Fibroblast of skin of back (primary cell): Measurements from ENCODE around the gene NAB1.
A peak's percentile ranks its signal among the peaks of the same experiment; 100 is the strongest.
"Not testable (repeated sequence)": the region's sequence is repeated elsewhere in the genome, so short reads cannot be mapped to it uniquely, and the experiment has no call there.

Source experiments
- DNase-seq: peaks from one replicate; pipeline ENCODE4 v3.0.0-alpha.2; 2013

NAB1 gene

DNA sequence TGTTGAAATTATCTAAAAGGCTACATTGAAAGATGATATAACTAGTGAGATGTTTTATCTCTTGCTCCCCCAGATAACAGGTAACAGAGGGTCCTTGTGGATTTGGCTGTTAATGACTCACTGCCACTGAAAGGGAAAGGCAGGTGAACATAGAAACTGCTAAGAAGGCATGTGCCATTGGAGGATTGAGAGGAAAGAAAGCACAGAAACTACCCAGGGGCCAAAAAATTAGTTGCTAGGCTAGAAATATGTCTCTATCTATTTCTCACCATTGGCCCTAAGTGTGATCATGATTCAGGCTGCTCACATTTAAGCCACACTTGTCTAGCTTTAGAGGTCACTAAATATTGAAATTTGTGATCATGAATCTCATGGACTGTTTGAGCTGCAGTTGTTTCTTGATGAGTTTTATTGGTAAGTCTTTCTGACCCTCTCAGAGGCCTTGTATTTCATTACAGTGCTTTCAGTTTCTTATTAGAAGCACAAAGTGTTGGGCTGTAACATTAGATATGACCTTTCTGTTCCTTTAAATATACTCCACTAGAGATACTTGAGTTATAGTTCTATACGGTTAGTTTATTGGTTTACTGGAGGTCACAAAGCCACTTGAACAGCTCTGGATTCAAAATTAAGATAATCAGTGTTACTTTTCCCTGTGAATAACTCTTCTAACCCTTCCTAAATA is 26.2 kb downstream of the NAB1 start:
- DNase-seq: no peak

DNA sequence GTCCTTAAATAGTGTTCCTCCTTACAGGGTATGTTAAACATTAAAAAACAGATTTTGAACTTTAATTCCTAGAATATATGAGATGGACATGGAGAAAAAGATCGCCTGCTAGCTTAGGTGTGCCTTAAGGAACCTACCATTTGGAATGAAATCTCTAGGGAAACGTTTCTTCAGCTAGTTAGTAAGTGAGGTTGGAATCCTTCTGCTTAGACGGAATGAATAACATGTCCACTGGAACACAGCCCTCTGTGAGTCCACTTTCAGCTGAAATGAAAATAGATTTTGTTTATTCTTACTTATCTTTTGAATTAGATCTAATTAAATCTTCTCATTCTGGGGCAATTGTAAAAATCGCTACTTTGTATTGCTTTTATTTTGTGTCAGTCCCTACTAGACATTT is 28.4 kb downstream of the NAB1 start:
- DNase-seq: no peak

DNA sequence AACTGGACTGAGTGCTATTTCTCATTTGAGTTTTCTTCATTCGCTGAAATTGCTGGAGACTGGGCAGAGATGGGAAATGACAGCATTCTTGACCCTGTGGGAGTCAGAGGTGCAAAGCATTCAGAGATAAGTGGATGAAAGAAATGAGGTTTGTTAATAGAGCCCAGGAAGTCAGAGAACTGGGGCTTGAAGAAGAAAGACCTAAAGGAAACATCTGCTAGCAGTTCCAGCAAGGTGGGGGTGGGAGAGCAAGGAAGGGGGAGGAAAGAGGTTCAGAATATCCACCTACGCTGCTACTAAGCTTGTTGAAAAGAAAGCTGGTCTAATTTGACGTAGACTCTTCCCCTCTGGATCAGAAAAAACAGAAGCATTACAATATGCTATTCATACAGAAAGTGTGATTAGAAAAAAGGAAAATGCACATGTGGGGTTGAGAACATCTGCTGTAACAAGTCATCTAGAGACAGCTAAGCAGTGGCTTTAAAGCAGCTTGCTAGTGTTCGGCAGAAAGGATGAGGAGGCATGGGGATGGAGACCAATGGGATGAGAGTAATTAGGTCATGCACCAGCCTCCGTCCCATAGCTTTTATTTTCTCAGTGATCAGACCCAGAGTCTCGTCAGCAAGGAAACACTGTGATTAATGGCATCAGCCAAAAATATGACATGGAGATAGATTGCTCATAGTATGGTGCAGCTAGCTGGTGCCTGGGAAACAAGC is 29.7 kb downstream of the NAB1 start:
- DNase-seq: no peak

DNA sequence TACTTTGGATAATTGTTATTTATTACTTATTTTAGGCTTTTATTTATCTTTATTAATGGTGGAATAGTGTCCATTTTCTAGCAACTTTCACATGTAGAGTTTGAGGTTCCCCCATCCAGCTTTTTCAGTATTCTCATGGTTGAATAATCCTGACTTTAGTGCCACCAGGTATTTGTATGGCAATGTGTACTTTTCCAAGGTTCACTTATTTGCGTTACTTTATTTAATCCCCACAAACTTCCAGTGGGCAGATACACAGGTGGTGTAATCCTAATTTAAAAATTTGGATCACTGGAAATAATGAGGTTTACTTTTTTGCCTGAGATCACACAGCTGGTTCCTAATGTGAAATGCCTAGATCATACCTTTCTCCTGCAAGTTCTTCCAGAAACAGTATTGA is 30.5 kb downstream of the NAB1 start:
- no peak for DNase-seq

DNA sequence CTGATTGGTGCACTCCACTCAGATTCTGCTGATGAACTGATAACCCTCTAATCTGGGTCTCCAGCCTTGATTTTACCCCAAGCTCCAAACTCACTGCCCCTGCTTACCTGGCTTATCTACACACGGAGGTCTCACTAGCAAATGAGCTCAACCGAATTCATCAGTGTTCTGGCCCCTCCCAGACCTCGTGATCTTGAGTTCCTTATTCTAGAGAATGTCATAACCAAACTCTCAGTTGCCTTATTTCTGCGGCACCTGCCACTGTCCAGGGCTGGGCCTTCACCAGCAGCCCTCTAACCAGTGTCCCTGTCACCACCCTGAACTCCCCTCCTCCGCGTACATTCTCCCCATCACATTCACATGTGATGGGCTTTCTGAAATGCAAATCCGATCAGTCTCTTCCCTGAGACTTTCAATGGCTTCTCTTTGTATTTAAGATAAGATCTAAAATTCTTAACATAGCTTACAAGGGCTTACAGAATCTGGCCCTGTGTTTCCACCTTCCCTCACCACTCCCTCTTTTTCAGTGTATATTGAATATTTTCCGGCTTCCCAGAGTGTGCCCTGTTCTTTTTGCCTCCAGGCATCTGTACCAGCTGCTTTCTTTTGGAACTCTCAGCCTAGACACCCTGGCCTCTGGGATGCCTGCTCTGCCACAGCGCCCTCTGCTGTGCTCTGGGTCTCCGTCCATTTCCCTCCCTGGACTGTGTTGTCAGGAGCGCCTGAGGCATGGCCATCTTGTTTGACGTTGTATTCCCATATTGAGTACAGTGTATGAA is 31.1 kb downstream of the NAB1 start:
- DNase-seq: peak; percentile 33

DNA sequence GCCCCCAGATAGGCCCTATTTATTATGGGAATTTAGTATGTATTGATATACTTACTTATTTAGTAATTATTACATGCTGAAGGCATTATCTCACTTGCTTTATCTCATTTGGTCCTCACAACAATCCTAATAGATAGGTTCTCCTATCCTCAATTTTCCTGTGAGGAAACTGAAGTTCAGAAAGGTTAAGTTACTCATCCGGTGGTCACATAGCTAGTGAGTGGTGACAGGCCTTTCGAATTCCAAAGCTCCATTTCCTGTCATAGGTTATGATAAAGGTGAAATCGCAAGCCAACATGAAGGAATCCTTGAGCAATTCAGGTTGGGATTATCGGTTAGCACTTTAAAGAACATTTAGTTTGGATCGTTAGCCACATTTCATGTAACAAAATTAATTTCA is 33.3 kb downstream of the NAB1 start:
- peak; percentile 16 for DNase-seq

DNA sequence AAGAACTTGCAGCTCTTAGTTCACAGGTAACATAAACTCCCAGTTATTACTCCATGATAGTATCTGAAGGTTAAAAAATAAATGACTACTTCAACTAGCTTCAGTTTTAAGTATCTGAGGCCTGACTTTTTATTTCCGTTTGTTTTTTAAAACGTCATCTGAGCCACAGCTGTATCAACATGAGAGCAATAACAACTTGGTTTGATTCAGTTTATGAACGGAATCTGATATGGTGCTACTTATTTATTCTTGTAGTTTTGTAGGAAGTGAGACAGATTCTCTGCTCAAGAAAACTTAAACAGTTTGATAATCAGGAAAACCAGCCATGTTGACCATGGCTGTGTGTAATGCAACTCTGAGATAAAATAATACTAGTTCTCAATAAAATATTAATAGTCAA is 34.9 kb downstream of the NAB1 start:
- peak; percentile 22 for DNase-seq

DNA sequence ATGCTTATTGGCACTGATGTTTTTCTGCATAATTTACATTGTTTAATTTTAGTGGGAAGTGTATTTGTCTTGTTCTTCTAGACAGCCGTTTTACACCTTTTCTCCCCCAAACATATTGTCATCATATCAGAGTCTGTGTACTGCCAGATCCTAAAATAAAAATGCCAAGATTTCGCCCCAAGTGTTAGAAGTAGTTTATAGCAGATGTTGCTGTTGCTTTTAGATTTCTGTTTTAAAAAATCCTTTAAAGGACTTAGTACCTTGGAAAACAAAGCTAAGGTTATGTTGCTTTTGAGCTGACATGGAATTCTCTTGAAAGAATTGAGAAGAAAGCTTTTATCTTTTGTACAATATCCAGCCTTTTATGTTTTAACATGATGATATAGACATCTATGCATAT is 36.0 kb downstream of the NAB1 start:
- DNase-seq: no peak

DNA sequence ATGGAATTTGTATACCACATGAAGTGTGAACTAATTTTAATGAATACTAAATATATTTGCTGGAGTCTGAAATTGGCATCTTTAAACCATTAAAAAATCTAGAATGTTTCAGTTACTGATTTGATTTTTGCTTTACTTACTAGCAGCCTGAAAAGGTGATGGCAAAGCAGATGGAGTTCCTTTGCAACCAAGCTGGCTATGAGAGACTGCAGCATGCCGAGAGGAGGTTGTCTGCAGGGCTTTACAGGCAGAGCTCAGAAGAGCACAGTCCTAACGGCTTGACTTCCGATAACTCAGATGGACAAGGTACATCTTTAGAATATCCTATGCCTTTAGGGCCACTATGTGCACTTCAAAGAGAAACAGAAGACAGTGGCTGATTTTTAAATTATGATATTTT is 36.5 kb downstream of the NAB1 start:
- no peak for DNase-seq

DNA sequence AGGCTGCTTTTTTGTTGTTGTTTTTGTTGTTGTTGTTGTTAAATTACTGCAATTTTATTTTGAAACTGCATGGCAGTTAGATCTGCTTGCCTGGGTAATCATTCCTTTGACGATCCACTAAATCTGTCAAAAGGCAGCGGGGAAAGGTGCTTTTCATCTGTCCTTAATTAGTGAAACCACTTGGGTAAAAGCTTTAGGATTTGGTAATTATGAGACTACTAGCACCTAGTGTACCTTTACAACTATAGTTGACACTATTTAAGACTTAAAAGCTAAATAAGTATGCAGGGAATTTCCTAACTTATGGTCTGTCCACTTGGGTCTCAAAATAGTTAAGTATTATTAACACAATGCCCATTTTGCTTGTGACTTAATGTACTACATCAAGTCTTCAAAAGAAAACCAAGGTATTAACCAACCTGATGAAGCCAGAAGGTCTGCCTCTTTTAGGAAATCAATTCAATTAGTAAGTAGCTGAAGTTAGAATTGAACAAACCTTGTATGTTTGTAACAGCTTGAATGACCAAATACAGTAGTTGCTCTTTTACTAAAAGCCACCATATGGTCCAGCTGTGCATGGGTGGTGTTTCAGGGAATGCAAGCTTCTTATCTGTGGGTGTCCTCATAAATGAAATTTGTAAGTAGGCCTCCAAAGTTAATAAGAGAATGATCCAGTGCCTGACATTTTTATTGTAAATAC is 44.8 kb downstream of the NAB1 start:
- DNase-seq: no peak

DNA sequence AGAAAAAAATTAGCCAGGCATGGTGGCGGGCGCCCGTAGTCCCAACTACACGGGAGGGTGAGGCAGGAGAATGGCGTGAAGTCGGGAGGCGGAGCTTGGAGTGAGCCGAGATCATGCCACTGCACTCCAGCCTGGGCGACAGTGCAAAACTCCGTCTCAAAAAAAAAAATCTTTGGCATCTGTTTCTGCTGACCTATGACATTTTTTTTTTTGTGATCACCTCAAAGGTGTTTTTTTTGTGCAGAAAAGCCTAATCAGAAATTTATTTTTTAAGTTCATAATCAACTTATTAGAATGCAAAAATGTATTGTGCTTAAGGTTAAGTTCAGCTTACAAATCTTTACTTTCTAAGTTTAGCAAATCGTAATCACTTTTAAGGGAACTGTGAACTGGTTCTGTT is 45.6 kb downstream of the NAB1 start:
- DNase-seq: no peak

DNA sequence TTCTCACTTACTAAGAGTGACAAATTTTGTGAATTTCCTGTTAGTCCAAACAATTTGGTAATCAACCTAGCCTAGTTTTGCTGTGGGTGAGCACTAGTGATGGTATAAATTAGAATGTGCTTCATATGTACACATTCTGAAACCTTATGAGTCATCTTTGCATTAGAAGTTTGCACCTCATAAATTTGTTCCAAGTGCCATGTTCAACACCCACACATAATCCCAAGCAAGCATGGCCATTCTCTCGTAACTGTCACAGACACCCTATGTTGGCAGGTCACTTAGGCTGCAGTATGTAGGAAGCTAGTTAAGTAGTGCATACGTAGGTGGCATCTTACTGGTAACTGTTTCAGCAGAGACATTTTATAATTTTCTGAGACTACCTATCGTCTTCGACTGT is 46.9 kb downstream of the NAB1 start:
- no peak for DNase-seq

DNA sequence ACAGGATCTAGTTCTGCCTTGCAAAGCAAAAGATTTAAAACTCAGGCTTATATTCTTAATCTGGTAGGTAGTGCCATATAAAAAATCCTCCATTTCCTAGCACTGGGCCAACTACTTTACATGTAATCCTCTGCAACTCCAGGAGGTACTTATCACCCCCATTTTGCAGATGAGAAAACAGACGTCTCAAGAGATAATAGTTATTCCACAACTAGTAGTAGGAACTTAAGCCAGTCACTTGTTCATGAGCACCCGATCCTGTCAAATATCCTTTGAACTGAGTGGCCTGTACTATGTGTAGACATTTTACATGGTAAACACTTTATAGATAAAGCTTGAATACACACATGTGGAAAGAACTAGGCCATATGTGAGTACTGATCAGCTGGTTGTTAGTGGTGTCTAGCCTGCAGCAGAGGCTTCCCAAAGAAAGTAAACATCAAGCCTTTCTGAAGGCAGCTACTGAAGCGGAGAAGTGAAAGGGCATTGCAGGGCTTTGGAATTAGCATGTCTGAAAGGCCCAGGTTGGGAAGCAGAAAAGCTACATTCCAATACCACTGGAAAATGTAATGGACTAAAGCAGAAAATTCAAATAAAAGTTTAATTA is 48.0 kb downstream of the NAB1 start:
- DNase-seq: no peak

DNA sequence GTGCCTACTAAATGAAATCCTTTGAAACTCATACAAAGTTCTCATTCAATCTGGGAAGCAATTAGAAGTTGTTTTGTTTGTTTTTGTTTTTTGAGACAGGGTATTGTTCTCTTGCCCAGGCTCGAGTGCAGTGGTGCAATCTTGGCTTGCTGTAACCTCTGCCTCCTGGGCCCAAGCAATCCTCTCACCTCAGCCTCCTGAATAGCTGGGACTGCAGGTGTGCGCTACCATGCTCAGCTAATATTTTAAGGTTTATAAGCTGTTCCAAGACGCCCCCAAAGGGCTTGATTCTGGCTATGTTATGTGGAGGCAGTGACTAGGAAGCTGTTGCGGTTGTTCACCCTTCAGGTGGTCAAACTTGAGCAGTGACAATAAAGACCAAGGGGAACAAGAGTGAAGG is 48.5 kb downstream of the NAB1 start:
- no peak for DNase-seq

DNA sequence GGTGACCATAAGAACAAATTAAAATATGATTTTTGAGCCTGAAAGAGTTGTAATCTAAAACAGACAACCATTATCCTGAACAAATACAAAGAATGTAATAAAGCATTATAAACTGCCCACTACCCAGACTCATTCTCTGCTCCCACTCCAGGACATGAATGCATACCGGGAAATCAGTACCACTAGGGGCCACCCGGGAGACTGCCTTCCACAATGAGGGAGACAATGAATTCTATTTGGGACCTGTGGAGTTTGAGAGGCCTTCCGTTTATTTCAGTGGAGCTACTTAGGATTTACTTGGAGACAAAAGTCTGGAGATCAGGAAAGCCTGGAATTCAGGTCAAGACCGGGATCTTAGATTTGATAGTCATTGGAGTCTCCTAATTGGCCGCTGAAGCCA is 50.0 kb downstream of the NAB1 start:
- DNase-seq: peak; percentile 11

DNA sequence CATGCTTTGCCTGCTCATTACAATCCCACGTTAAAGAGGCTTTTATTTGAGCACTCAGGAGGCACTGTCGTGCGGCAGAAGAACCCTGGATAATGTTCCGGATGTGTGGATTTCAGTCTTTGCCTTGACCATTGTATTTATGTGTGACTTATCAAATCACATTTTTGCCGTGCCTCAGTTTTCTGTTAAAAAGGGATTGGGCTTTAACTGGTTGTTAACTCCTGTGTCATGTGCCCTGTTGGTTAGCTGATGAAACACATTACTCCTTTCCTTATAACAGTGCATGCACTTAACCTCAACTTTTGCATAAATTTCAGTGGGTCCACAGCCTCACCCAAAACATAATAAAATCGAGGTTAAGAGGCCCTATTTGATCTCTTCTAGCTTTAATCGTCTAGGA is 52.7 kb downstream of the NAB1 start:
- no peak for DNase-seq

DNA sequence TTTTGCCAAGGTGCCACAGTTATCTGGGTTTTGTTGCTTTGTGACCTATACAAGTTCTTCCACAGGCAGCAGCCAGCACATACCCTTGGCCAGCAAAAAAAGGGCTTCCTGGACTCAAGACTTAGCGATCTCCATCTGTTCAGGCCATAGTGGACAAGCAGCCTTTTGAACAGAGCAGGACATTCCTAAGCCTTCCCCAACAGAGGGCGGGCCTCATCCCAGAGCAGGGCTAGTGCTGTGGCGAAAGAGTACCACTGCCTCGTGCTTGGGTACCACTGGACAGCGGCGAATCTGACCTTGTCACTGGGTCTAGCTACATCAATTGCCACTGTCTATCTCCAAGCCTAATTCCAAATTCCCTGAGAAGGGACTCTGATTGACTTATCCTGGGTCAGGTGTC is 56.4 kb downstream of the NAB1 start:
- no peak for DNase-seq

DNA sequence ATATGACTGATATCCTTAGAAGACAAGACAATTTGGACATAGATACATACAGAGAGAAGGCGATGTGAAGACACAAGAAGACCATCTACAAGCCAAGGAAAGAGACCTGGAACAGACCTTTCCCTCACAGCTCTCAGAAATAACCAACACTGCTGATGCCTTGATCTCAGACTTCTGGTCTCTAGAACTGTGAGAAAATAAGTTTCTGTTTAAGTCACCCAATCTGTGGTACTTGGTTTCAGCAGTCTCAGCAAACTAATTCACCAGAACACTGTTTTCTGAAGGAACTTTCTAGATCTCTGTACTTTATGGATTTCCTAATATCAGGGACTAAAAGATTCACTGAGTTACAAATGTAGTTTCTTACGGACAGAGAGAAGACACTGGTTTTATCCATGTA is 58.8 kb downstream of the NAB1 start:
- no peak for DNase-seq

DNA sequence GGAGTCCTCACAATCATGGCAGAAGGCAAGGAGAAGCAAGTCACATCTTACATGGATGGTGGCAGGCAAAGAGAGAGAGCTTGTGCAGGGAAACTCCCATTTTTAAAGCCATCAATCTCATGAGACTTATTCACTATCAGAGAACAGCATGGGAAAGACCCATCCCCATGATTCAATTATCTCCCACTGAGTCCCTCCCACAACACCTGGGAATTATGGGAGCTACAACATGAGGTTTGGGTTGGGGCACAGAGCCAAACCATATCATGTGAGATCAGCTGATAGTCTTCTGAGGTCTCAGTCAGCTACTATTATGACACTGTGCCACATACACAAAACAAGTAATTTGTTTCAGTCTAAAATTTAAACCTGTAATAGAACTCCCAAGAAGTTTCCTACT is 59.8 kb downstream of the NAB1 start:
- DNase-seq: not testable (repeated sequence)

DNA sequence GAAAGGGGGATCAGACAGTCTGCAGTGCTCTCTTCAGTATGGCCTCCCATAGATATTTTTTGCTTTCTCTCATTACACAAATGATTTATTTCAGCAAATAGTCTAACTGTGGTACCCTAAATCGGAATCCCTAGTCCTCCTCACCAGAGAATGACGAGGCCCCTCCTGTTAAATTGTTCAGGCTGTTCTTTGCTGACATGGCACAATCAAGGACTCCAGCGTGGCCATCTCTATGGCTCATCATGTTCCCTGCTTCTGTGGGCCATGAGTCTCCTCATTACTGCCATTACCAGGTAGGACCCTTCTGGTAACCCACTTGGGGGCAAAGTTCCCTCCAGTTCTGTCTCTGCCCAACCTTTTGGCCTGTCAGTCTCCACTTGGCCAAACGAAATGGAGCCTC is 62.2 kb downstream of the NAB1 start:
- no peak for DNase-seq

DNA sequence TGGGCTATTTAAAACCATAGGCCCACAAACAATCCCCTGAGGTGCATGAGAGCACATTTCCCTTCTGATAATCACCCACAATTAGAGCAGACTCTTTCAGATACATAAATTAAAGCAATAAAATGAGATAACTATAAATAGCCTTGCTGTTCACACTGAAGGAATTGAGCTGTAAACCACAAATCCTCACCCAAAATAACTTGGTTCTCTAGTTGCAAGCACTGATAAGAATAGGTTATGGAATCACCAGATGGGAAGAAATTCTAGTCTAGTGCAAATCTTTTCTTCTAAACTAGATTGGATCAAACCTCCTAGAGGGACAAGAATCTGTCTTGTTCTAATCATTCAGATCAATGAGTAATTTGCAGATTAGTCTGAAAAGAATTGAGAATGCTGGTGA is 64.6 kb downstream of the NAB1 start:
- DNase-seq: peak; percentile 35

DNA sequence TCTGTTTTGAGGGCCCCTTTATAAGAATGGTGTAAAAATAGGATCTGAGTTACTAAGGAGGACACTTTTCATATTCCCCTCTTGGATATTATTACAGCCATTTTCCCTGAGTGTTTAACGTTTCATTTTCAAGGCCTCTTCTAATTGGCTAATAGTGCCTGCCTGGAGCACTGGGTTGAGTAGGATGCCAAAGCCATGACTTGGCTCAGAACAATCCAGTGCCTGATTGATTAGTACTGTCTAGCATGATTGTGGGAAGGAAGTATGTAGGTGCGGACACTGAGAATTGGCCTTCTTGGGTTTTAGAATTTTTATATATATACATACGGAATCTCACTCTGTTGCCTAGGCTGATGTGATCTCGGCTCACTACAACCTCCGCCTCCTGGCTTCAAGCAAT is 66.1 kb downstream of the NAB1 start:
- DNase-seq: peak; percentile 51
